Spleen (tissue), 11 donors: ENCODE data around the gene HSPA4. TPM values are rescaled to one million over a fixed set of nuclear protein-coding genes. Genes with fewer than 3 reads are reported as not detected.

Experiments
- DNase-seq: peaks from one replicate; pipeline ENCODE4 v3.0.0-alpha.2; 2020
- H3K27ac ChIP-seq, 8 donors: fragments of 200-600 bp; sonication (generic) in 7 of 8; 1 replicate in 4 of 8; 2 replicates in 4 of 8; pipeline versions ENCODE4 v1.5.0 to v1.8.0; 2016 to 2021; ENCODE audit warnings: inconsistent platforms in 4 of 8, mild to moderate bottlenecking in 4 of 8, moderate library complexity in 1 of 8
- H3K27me3 ChIP-seq, 7 donors: fragments of 200-600 bp; sonication (generic) in 6 of 7; replicated peaks in 1 of 7; 1 replicate in 4 of 7; 2 replicates in 3 of 7; pipeline versions ENCODE4 v1.5.0 to v1.8.0; 2016 to 2021; ENCODE audit warnings: inconsistent platforms in 3 of 7, mild to moderate bottlenecking in 1 of 7
- H3K36me3 ChIP-seq, 6 donors: fragments of 200-600 bp; sonication (generic) in 5 of 6; 1 replicate in 4 of 6; 2 replicates in 2 of 6; pipeline versions ENCODE4 v1.5.0 to v1.8.0; 2016 to 2021; ENCODE audit warnings: inconsistent platforms in 2 of 6
- H3K4me1 ChIP-seq, 6 donors: fragments of 200-600 bp; sonication (generic) in 5 of 6; 1 replicate in 3 of 6; 2 replicates in 3 of 6; pipeline versions ENCODE4 v1.5.0 to v1.8.0; 2016 to 2021; ENCODE audit warnings: inconsistent platforms in 3 of 6
- H3K4me3 ChIP-seq, 8 donors: fragments of 200-600 bp; sonication (generic) in 7 of 8; 1 replicate in 4 of 8; 2 replicates in 4 of 8; pipeline versions ENCODE4 v1.5.0 to v1.8.0; 2016 to 2021; ENCODE audit warnings: inconsistent platforms in 4 of 8, mild to moderate bottlenecking in 4 of 8, moderate library complexity in 2 of 8
- H3K9me3 ChIP-seq, 8 donors: fragments of 200-600 bp; sonication (generic) in 7 of 8; 1 replicate in 4 of 8; 2 replicates in 4 of 8; pipeline versions ENCODE4 v1.5.0 to v1.8.0; 2016 to 2021; ENCODE audit warnings: inconsistent platforms in 4 of 8
- CTCF ChIP-seq, 11 experiments: fragments of 200-600 bp in 7 of 11; fragments of 450-650 bp in 4 of 11; sonication (generic) in 4 of 11; IDR thresholded peaks in 8 of 11; conservative IDR thresholded peaks in 3 of 11; 1 replicate in 7 of 11; 2 replicates in 4 of 11; pipeline versions ENCODE4 v1.4.0 to v1.8.0; 2016 to 2021; ENCODE audit warnings: antibody characterized with exemption in 11 of 11, inconsistent platforms in 4 of 11, mild to moderate bottlenecking in 1 of 11
- POLR2A ChIP-seq, 3 donors: fragments of 450-650 bp; IDR thresholded peaks; one replicate each; pipeline ENCODE4 v1.5.1; 2017; ENCODE audit warnings: antibody characterized with exemption in 3 of 3, mild to moderate bottlenecking in 1 of 3
- POLR2AphosphoS5 ChIP-seq, 3 donors: sonication (generic); formaldehyde crosslinking; IDR thresholded peaks; one replicate each; pipeline ENCODE4 v1.5.1; 2017; ENCODE audit warnings: antibody characterized with exemption in 3 of 3
- WGBS, 5 donors: extraction: QIAGEN DNeasy Blood & Tissue Kit in 3 of 5; methylation state at CpG; one replicate each; pipeline versions ENCODE4 v1.1.5 to v1.1.7; 2013 to 2018; 5-methylcytosine and 5-hydroxymethylcytosine counted together
- intact Hi-C: fragments of 100-400 bp; cut with DNase I; formaldehyde crosslinking; loops from one replicate; pipeline ENCODE4 v1.15.0; 2023; ENCODE audit warnings: low total_unique reads
- polyA plus RNA-seq, 3 donors: library from polyadenylated mRNA; stranded (reverse); fragments of 200-250 nt; gene quantifications; one replicate each; pipeline ENCODE4 v1.2.1, GENCODE V29; 2013
- total RNA-seq, 7 donors: library from RNA; depleted of rRNA in 3 of 7; stranded (reverse); fragments of >200 nt in 3 of 7; fragmentation: NEBNext Ultra II Directional in 4 of 7; extraction: Animal tissue kit (Norgen Biotek cat#: 25700) in 4 of 7; gene quantifications; one replicate each; pipeline versions ENCODE4 v1.1.0 to v1.2.1, GENCODE V29; 2016 to 2021
- donor health status: healthy with polysubstance abuse.
- donor health status: DM: no; HTN: no; CAD: no; lungs with moderate emphysema.
- donor health status: DM: no; HTN: no; CAD: no.
- donor health status: Bipolar disorder and iron deficiency.
- donor health status: healthy.
- donor health status: DM: no; HTN: no; CAD: no.
- donor health status: DM: yes; HTN: yes; CAD: no.

HSPA4 gene
- total and polyA plus RNA-seq, 10 donors: 38.0 to 74.6 (median 60.0) TPM

- Histone ChIP-seq H3K9me3 (no peaks in the 10 kb centered on the region), H3K4me3 (no peak overlapping the region), H3K4me1 (peaks cover 6 to 40% (median 17%) of the 10 kb centered on the region in 6 donors), H3K36me3 (no peaks in the 10 kb centered on the region), H3K27me3 (no peaks in the 10 kb centered on the region), H3K27ac (peak overlapping the region in 1 of 8 donors; percentile 26)
- no peak for TF ChIP-seq POLR2AphosphoS5 (IDR thresholded peaks at IDR 0.05)
- TF ChIP-seq POLR2A (IDR thresholded peaks at IDR 0.05): no peak
- no peak for TF ChIP-seq CTCF (IDR thresholded peaks at IDR 0.05 in 8 of 11, conservative IDR thresholded peaks at IDR 0.05 in 3 of 11)
- WGBS, 5 donors: 93 to 99% (median 96%) methylated on average over 7 to 19 of the region's 19 CpGs
- intact Hi-C loops: no loop called here
- peak; percentile 78 for DNase-seq
Measured at GRCh38 chr5:133047404-133047803, 4.4 kb upstream of the HSPA4 start.

- peak overlapping the region in 6 of 8 donors; percentile 43 to 98 (median 96) for H3K27ac ChIP-seq
Measured at GRCh38 chr5:133048993-133049725, 2.7 kb upstream of the HSPA4 start.

GRCh38 chr5:133049726-133050048 lies 2.1 kb upstream of the HSPA4 start:
- H3K4me3 ChIP-seq: no peak overlapping the region
- intact Hi-C loops: no loop called here
- no peak for TF ChIP-seq CTCF (IDR thresholded peaks at IDR 0.05 in 8 of 11, conservative IDR thresholded peaks at IDR 0.05 in 3 of 11)
- no peak for TF ChIP-seq POLR2AphosphoS5 (IDR thresholded peaks at IDR 0.05)
- no peak for TF ChIP-seq POLR2A (IDR thresholded peaks at IDR 0.05)
- H3K27ac ChIP-seq: peak overlapping the region in 7 of 8 donors; percentile 43 to 99 (median 97)
- H3K9me3 ChIP-seq: no peaks in the 10 kb centered on the region
- DNase-seq: no peak
- WGBS, 5 donors: 39 to 76% (median 60%) methylated on average over 1 of the region's 1 CpG
- H3K27me3 ChIP-seq: no peaks in the 10 kb centered on the region
- peaks cover 24 to 60% (median 37%) of the 10 kb centered on the region in 6 donors for H3K4me1 ChIP-seq
- peaks cover 0 to 6% (median 0%) of the 10 kb centered on the region in 6 donors for H3K36me3 ChIP-seq

More at GRCh38 chr5:133048993-133049725, 2.7 kb upstream of the HSPA4 start:
- H3K36me3 ChIP-seq: peaks cover 0 to 5% (median 0%) of the 10 kb centered on the region in 6 donors
- WGBS, 5 donors: 72 to 78% (median 74%) methylated on average over 6 of the region's 6 CpGs
- H3K9me3 ChIP-seq: no peaks in the 10 kb centered on the region
- no peak for DNase-seq
- no peak overlapping the region for H3K4me3 ChIP-seq
- intact Hi-C loops: no loop called here
- no peaks in the 10 kb centered on the region for H3K27me3 ChIP-seq
- no peak for TF ChIP-seq POLR2A (IDR thresholded peaks at IDR 0.05)
- TF ChIP-seq CTCF (IDR thresholded peaks at IDR 0.05 in 8 of 11, conservative IDR thresholded peaks at IDR 0.05 in 3 of 11): no peak
- TF ChIP-seq POLR2AphosphoS5 (IDR thresholded peaks at IDR 0.05): no peak
- peaks cover 19 to 55% (median 31%) of the 10 kb centered on the region in 6 donors for H3K4me1 ChIP-seq

GRCh38 chr5:133050521-133050920 lies 1.3 kb upstream of the HSPA4 start:
- intact Hi-C loops: no loop called here
- 40 to 54% (median 45%) methylated on average over 4 of the region's 4 CpGs for WGBS, 5 donors
- Histone ChIP-seq H3K27ac (peak overlapping the region; percentile 90 to 100 (median 97)), H3K9me3 (no peaks in the 10 kb centered on the region), H3K27me3 (no peaks in the 10 kb centered on the region), H3K4me1 (peaks cover 24 to 68% (median 45%) of the 10 kb centered on the region in 6 donors), H3K4me3 (peak overlapping the region in 5 of 8 donors; percentile 69 to 98 (median 84)), H3K36me3 (peaks cover 0 to 6% (median 0%) of the 10 kb centered on the region in 6 donors)
- no peak for DNase-seq
- TF ChIP-seq POLR2AphosphoS5 (IDR thresholded peaks at IDR 0.05) (no peak), CTCF (IDR thresholded peaks at IDR 0.05 in 8 of 11, conservative IDR thresholded peaks at IDR 0.05 in 3 of 11) (no peak), POLR2A (IDR thresholded peaks at IDR 0.05) (no peak)
